A673 (cell line): ENCODE data around the gene CD40LG.

Source experiments
- EZH2 ChIP-seq: fragments of 200-600 bp; sonication (generic); IDR thresholded peaks from 2 replicates; pipeline ENCODE4 v1.6.1; 2017; ENCODE audit warnings: borderline replicate concordance, low read depth, mild to moderate bottlenecking, mixed read lengths, antibody characterized with exemption, low read length; ENCODE audit not compliant: poor library complexity, severe bottlenecking
- TF ChIP-seq, protein P1 (sequence below): fragments of 300-800, 200-600 bp; sonication (generic); conservative IDR thresholded peaks from 2 replicates; pipeline ENCODE4 v1.5.1; 2017; ENCODE audit warnings: low read depth, mild to moderate bottlenecking, antibody characterized with exemption, low read length, moderate library complexity, mixed read lengths

DNA sequence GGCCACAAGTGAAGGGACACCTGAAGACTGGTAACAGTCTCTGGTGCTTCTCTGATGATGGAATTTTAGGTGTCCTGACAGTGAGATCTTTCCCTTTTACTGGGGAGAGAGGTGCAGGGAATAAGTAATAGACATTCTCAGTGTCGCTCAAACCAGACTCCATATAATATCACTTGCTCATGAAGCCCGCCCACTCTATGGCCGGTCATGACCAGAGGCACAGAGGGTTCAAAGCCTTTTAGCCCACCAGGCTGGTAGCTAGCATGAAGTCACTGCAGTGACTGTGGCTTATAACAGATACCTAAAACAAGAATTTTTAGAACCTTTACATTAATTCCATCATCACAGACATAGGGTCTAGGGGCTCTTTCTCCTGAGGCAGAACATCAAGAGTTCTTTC, 2.9 kb downstream of the CD40LG start:
- TF ChIP-seq, protein P1, sequence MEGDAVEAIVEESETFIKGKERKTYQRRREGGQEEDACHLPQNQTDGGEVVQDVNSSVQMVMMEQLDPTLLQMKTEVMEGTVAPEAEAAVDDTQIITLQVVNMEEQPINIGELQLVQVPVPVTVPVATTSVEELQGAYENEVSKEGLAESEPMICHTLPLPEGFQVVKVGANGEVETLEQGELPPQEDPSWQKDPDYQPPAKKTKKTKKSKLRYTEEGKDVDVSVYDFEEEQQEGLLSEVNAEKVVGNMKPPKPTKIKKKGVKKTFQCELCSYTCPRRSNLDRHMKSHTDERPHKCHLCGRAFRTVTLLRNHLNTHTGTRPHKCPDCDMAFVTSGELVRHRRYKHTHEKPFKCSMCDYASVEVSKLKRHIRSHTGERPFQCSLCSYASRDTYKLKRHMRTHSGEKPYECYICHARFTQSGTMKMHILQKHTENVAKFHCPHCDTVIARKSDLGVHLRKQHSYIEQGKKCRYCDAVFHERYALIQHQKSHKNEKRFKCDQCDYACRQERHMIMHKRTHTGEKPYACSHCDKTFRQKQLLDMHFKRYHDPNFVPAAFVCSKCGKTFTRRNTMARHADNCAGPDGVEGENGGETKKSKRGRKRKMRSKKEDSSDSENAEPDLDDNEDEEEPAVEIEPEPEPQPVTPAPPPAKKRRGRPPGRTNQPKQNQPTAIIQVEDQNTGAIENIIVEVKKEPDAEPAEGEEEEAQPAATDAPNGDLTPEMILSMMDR, result no peak
- no peak for TF ChIP-seq EZH2
